Prostate gland (tissue), 2 donors: Measurements from ENCODE around the gene GNE. TPM values are rescaled to one million over a fixed set of nuclear protein-coding genes. Genes with fewer than 3 reads are reported as not detected.
A peak's percentile ranks its signal among the peaks of the same experiment; 100 is the strongest.

Source experiments
- DNase-seq: peaks from one replicate; pipeline ENCODE4 v3.0.0-alpha.2; 2019; ENCODE audit warnings: low spot score
- H3K27ac ChIP-seq, 2 donors: fragments of 200-600 bp; sonication (generic); 2 replicates each; pipeline ENCODE4 v1.5.1; 2017 to 2019
- H3K27me3 ChIP-seq: fragments of 200-600 bp; sonication (generic); replicated peaks from 2 replicates; pipeline ENCODE4 v1.5.1; 2019; ENCODE audit not compliant: insufficient read depth
- H3K36me3 ChIP-seq, 2 donors: fragments of 200-600 bp; sonication (generic); 1 replicate in 1 of 2; 2 replicates in 1 of 2; pipeline versions ENCODE4 v1.5.1 to v1.8.1; 2017 to 2019
- H3K4me1 ChIP-seq: fragments of 200-600 bp; sonication (generic); replicated peaks from 2 replicates; pipeline ENCODE4 v1.5.1; 2019
- H3K4me3 ChIP-seq, 2 donors: fragments of 200-600 bp; sonication (generic); 2 replicates each; pipeline ENCODE4 v1.5.1; 2017 to 2019
- H3K9me3 ChIP-seq: fragments of 200-600 bp; sonication (generic); 2 replicates; pipeline ENCODE4 v1.5.1; 2017
- CTCF ChIP-seq, 4 experiments: fragments of 200-600 bp in 2 of 4; fragments of 450-650 bp in 2 of 4; sonication (generic) in 2 of 4; IDR thresholded peaks; 1 replicate in 3 of 4; 2 replicates in 1 of 4; pipeline ENCODE4 v1.5.1; 2016 to 2019; ENCODE audit warnings: antibody characterized with exemption in 4 of 4, mild to moderate bottlenecking in 2 of 4, moderate library complexity in 2 of 4
- POLR2A ChIP-seq: fragments of 450-650 bp; IDR thresholded peaks from one replicate; pipeline ENCODE4 v1.6.1; 2016; ENCODE audit warnings: antibody characterized with exemption, mild to moderate bottlenecking
- POLR2AphosphoS5 ChIP-seq: sonication (generic); formaldehyde crosslinking; IDR thresholded peaks from one replicate; pipeline ENCODE4 v1.6.1; 2017; ENCODE audit warnings: antibody characterized with exemption
- WGBS: methylation state at CpG from one replicate; pipeline ENCODE4 v1.1.5; 2018; 5-methylcytosine and 5-hydroxymethylcytosine counted together
- intact Hi-C: fragments of 100-400 bp; cut with DNase I; formaldehyde crosslinking; loops from one replicate; pipeline ENCODE4 v1.14.2; 2022
- small RNA-seq, 2 donors: library from RNA; depleted of rRNA; stranded (forward); fragments of <200 nt; gene quantifications; one replicate each; pipeline ENCODE3, GENCODE V24; 2016
- total RNA-seq, 2 donors: library from RNA; depleted of rRNA; stranded (reverse); fragments of >200 nt; gene quantifications; one replicate each; pipeline ENCODE4 v1.1.0, GENCODE V29; 2016

Gene GNE
- total RNA-seq, 2 donors from 2014 or later: 34.5 to 54.0 TPM

GRCh38 chr9:36164989-36165388 is 93.3 kb downstream of the GNE start:
- no peak for DNase-seq
- intact Hi-C loops: loop anchor here (10.0 kb wide), 1 partner anchor 220 kb away; no protein-coding TSS in a partner anchor
- WGBS: 70% methylated on average over 3 of the region's 3 CpGs
- Histone ChIP-seq H3K9me3 (no peaks in the 10 kb centered on the region), H3K36me3 (no peaks in the 10 kb centered on the region), H3K4me3 (no peak overlapping the region), H3K4me1 (peaks cover 3% of the 10 kb centered on the region), H3K27ac (peak overlapping the region; percentile 61 to 68), H3K27me3 (no peaks in the 10 kb centered on the region)
- TF ChIP-seq POLR2A (no peak), POLR2AphosphoS5 (no peak), CTCF (IDR thresholded peaks at IDR 0.05) (no peak)

Small RNA genes within 50 kb of the gene (small RNA-seq; reads per million reads assigned to genes)
- gene RNU4-53P: 0 reads per million in 2 donors

Other genes starting within 250 kb of the GNE start
- 1 to 10 TPM; 6.1 to 7.7 TPM for gene RECK, start 221.5 kb downstream of the GNE start, total RNA-seq
- gene GLIPR2, start 121.7 kb downstream of the GNE start, total RNA-seq: 10 to 100 TPM; 21.6 to 36.5 TPM
- 1 to 10 TPM in 1 of 2 donors, under 1 TPM in 1; 0.18 to 3.0 TPM for gene CCIN, start 89.1 kb downstream of the GNE start, total RNA-seq
- gene CLTA, start 67.5 kb downstream of the GNE start, total RNA-seq: 100 to 1,000 TPM; 210 to 259 TPM
- 10 to 100 TPM; 27.8 to 99.6 TPM for gene RNF38, start 141.8 kb upstream of the GNE start, total RNA-seq